ENCODE results near the gene CHST10.

- TF ChIP-seq SUZ12 (IDR thresholded peaks at IDR 0.05; ENCODE audit: extremely low read depth, insufficient read depth, insufficient read length) (no peak), YY1 (IDR thresholded peaks at IDR 0.05; ENCODE audit: insufficient read depth, insufficient read length) (no peak), ZNF274 (IDR thresholded peaks at IDR 0.05; ENCODE audit: low read depth, low read length) (no peak)
Observed at GRCh38 chr2:100396483-100396882, 21.0 kb downstream of the CHST10 start.
